Esophagus muscularis mucosa (tissue), 4 donors: ENCODE data around the gene NKD2. TPM values are rescaled to one million over a fixed set of nuclear protein-coding genes. Genes with fewer than 3 reads are reported as not detected.

Experiments
- DNase-seq: peaks from one replicate; pipeline ENCODE4 v3.0.0-alpha.2; 2017; ENCODE audit errors: extremely low spot score
- H3K27ac ChIP-seq, 4 donors: fragments of 200-600 bp; sonication (generic); replicated peaks in 1 of 4; 1 replicate in 3 of 4; 2 replicates in 1 of 4; pipeline ENCODE4 v1.5.1; 2016 to 2019; ENCODE audit warnings: mild to moderate bottlenecking in 1 of 4
- H3K27me3 ChIP-seq, 4 donors: fragments of 200-600 bp; sonication (generic); one replicate each; pipeline versions ENCODE4 v1.5.1 to v1.6.0; 2016 to 2019
- H3K36me3 ChIP-seq, 4 donors: fragments of 200-600 bp; sonication (generic); one replicate each; pipeline ENCODE4 v1.5.1; 2016 to 2019
- H3K4me1 ChIP-seq, 4 donors: fragments of 200-600 bp; sonication (generic); one replicate each; pipeline ENCODE4 v1.5.1; 2016 to 2019
- H3K4me3 ChIP-seq, 4 donors: fragments of 200-600 bp; sonication (generic); 1 replicate in 2 of 4; 2 replicates in 2 of 4; pipeline ENCODE4 v1.5.1; 2016 to 2019; ENCODE audit warnings: mild to moderate bottlenecking in 4 of 4, moderate library complexity in 1 of 4
- H3K9me3 ChIP-seq, 4 donors: fragments of 200-600 bp; sonication (generic); 1 replicate in 3 of 4; 2 replicates in 1 of 4; pipeline ENCODE4 v1.5.1; 2016 to 2019
- EP300 ChIP-seq: sonication (generic); formaldehyde crosslinking; IDR thresholded peaks from one replicate; pipeline ENCODE4 v1.6.1; 2017; ENCODE audit warnings: antibody characterized with exemption
- POLR2A ChIP-seq: fragments of 450-650 bp; IDR thresholded peaks from one replicate; pipeline ENCODE4 v1.6.1; 2017; ENCODE audit warnings: antibody characterized with exemption, moderate library complexity, mild to moderate bottlenecking, low read depth
- POLR2AphosphoS5 ChIP-seq, 2 donors: sonication (generic); formaldehyde crosslinking; IDR thresholded peaks; one replicate each; pipeline ENCODE4 v1.6.1; 2017; ENCODE audit warnings: antibody characterized with exemption in 2 of 2
- WGBS: methylation state at CpG from one replicate; pipeline ENCODE4 v1.1.5; 2018; 5-methylcytosine and 5-hydroxymethylcytosine counted together
- intact Hi-C: fragments of 100-400 bp; cut with DNase I; formaldehyde crosslinking; loops from one replicate; pipeline ENCODE4 v1.15.1; 2023
- total RNA-seq, 4 donors: library from RNA; depleted of rRNA; stranded (reverse); fragments of >200 nt; gene quantifications; one replicate each; pipeline versions ENCODE4 v1.1.0 to v1.2.1, GENCODE V29; 2016
- TF ChIP-seq, protein P1 (sequence below), 3 experiments: fragments of 200-600 bp in 2 of 3; fragments of 450-650 bp in 1 of 3; sonication (generic) in 2 of 3; IDR thresholded peaks; one replicate each; pipeline ENCODE4 v1.5.1; 2017 to 2019; ENCODE audit warnings: antibody characterized with exemption in 3 of 3, mild to moderate bottlenecking in 2 of 3, moderate library complexity in 1 of 3

Gene NKD2
- total RNA-seq, 4 donors from 2014 or later: 3.0 to 6.6 (median 5.4) TPM

DNA sequence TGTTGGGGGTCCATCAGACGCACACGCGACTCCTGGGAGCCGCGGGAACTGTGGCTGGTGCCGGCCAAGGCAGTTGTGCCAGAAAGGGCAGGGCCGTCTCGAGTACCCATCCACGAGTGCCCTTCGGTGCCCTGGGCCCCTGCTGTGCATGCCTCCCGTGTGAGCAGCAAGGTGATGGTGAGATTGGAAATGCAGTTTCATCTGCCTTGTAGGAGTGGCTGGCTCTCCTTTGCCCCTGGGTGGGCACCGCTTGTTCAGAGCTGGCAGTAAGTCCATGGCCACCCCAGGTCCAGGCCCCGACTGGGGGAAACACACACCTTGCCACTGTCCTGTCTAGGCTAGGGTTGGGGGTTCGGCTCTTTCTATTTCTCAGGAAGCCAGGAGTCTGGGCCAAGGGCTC is 5.7 kb downstream of the NKD2 start:
- TF ChIP-seq, protein P1, sequence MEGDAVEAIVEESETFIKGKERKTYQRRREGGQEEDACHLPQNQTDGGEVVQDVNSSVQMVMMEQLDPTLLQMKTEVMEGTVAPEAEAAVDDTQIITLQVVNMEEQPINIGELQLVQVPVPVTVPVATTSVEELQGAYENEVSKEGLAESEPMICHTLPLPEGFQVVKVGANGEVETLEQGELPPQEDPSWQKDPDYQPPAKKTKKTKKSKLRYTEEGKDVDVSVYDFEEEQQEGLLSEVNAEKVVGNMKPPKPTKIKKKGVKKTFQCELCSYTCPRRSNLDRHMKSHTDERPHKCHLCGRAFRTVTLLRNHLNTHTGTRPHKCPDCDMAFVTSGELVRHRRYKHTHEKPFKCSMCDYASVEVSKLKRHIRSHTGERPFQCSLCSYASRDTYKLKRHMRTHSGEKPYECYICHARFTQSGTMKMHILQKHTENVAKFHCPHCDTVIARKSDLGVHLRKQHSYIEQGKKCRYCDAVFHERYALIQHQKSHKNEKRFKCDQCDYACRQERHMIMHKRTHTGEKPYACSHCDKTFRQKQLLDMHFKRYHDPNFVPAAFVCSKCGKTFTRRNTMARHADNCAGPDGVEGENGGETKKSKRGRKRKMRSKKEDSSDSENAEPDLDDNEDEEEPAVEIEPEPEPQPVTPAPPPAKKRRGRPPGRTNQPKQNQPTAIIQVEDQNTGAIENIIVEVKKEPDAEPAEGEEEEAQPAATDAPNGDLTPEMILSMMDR (IDR thresholded peaks at IDR 0.05): no peak
- TF ChIP-seq POLR2A: no peak
- H3K27me3 ChIP-seq: peaks cover 0 to 44% (median 13%) of the 10 kb centered on the region in 4 donors
- no peak overlapping the region for H3K4me3 ChIP-seq
- H3K9me3 ChIP-seq: no peaks in the 10 kb centered on the region
- H3K36me3 ChIP-seq: no peaks in the 10 kb centered on the region
- WGBS: 96% methylated on average over 9 of the region's 14 CpGs
- no peak overlapping the region for H3K27ac ChIP-seq
- no peak for DNase-seq
- intact Hi-C loops: no loop called here
- H3K4me1 ChIP-seq: peaks cover 9 to 16% (median 15%) of the 10 kb centered on the region in 4 donors

DNA sequence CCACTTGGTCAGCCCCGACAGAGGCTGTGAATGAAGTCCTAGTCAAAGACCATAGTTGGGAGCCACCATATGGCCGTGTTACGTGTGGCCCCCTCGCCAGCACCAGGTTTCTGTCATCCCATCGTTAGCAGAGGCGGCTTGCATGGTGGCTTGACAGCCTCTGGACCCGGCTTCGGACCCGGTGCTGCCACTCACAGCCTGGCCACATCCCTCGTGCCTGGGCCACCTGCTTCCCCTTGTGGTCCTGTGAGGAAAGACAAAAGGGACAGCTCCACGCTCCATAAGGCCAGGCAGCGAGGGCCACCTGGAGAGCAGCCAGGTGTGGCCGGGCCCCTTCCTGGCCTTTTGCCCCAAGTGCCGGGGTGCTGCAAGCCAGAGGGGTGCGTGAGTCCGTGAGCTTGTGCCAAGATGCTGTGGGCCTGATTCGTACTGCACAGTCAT is 6.2 kb downstream of the NKD2 start:
- Histone ChIP-seq H3K4me3 (no peak overlapping the region), H3K27me3 (peaks cover 0 to 39% (median 8%) of the 10 kb centered on the region in 4 donors), H3K4me1 (peaks cover 4 to 12% (median 11%) of the 10 kb centered on the region in 4 donors), H3K9me3 (no peaks in the 10 kb centered on the region), H3K36me3 (no peaks in the 10 kb centered on the region), H3K27ac (no peak overlapping the region)
- DNase-seq: no peak
- intact Hi-C loops: no loop called here
- WGBS: 80% methylated on average over 8 of the region's 17 CpGs
- no peak for TF ChIP-seq POLR2AphosphoS5 (IDR thresholded peaks at IDR 0.05)
- TF ChIP-seq POLR2A: no peak
- no peak for TF ChIP-seq EP300
- TF ChIP-seq, protein P1 (IDR thresholded peaks at IDR 0.05): no peak

DNA sequence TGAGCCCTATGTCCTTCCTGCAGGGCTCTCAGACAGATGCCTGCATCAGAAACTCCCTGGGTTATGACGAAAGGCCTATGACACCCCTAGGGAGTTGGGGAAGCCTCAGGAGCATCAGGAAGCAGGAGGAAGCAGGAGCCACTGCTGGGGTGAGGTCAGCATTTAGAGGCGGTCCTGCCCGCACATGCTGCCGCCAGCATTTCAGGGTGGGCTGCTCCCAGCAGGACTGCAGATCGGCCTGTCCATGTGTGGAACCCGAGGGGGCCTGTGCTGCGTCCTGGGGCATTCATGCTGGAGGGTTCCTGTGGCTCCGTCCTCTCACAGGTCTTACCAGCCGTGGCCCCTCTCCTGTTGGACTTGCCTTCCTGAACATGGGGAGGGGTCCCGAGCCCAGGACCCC is 6.9 kb downstream of the NKD2 start:
- TF ChIP-seq EP300: no peak
- TF ChIP-seq POLR2A: no peak
- TF ChIP-seq POLR2AphosphoS5 (IDR thresholded peaks at IDR 0.05): no peak
- TF ChIP-seq, protein P1 (IDR thresholded peaks at IDR 0.05): no peak
- WGBS: 33% methylated on average over 1 of the region's 10 CpGs
- Histone ChIP-seq H3K4me1 (peaks cover 0 to 6% (median 4%) of the 10 kb centered on the region in 4 donors), H3K36me3 (no peaks in the 10 kb centered on the region), H3K4me3 (no peak overlapping the region), H3K9me3 (no peaks in the 10 kb centered on the region), H3K27me3 (peaks cover 0 to 33% (median 3%) of the 10 kb centered on the region in 4 donors), H3K27ac (no peak overlapping the region)
- DNase-seq: no peak
- intact Hi-C loops: no loop called here

DNA sequence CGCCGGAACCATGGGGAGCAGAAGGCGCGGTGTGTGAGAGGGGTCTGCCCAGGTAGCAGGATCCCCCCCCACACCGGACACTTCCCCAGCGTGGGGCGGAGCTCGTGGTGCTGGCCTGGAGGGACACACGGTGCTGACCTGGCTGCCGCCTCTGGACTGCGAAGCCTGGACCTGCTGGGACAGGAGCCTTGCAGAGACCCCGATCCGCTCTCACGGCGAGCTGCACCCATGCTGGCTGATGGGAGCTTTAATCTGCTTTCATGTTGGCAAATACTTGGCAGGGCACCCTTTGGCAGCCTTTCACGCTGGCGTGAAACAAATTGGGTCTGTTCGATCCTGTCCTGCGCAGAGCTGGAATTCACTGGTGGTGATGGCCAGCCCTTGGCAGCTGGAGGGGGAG is 7.4 kb downstream of the NKD2 start:
- no peaks in the 10 kb centered on the region for H3K9me3 ChIP-seq
- TF ChIP-seq, protein P1 (IDR thresholded peaks at IDR 0.05): no peak
- TF ChIP-seq POLR2A: no peak
- TF ChIP-seq EP300: no peak
- TF ChIP-seq POLR2AphosphoS5 (IDR thresholded peaks at IDR 0.05): no peak
- no peak for DNase-seq
- H3K4me1 ChIP-seq: peaks cover 0 to under 1% (median 0%) of the 10 kb centered on the region in 4 donors
- 90% methylated on average over 8 of the region's 19 CpGs for WGBS
- intact Hi-C loops: no loop called here
- H3K27ac ChIP-seq: no peak overlapping the region
- peaks cover 0 to 28% (median 0%) of the 10 kb centered on the region in 4 donors for H3K27me3 ChIP-seq
- H3K4me3 ChIP-seq: no peak overlapping the region
- H3K36me3 ChIP-seq: no peaks in the 10 kb centered on the region

DNA sequence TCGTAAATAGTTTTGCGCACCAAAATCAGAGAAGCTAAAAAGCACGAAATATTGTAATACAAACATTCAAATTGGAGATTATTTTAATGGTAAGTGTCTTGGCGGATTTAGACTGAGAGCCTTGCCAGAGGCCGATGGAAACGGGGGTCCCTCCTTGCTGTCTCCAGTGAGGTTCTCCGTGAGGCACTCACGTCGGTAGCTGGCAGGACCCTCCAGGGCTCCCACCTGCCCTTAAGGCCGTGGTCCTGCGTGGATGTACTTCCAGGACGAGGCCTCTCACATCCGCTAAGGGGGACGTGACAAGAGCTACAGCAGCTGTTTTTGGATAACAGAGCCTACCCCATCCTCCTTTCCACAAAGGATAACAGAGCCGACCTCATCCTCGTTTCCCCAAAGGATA is 7.9 kb downstream of the NKD2 start:
- 75% methylated on average over 16 of the region's 16 CpGs for WGBS
- TF ChIP-seq POLR2A (no peak), EP300 (no peak), POLR2AphosphoS5 (IDR thresholded peaks at IDR 0.05) (no peak)
- TF ChIP-seq, protein P1 (IDR thresholded peaks at IDR 0.05): no peak
- intact Hi-C loops: no loop called here
- no peaks in the 10 kb centered on the region for H3K36me3 ChIP-seq
- H3K27me3 ChIP-seq: peaks cover 0 to 24% (median 0%) of the 10 kb centered on the region in 4 donors
- no peak overlapping the region for H3K4me3 ChIP-seq
- no peak for DNase-seq
- no peak overlapping the region for H3K27ac ChIP-seq
- no peaks in the 10 kb centered on the region for H3K9me3 ChIP-seq
- H3K4me1 ChIP-seq: no peaks in the 10 kb centered on the region
